ENCODE results near the gene NDUFA5.
A peak's percentile ranks its signal among the peaks of the same experiment; 100 is the strongest.

NDUFA5 gene

GRCh38 chr7:123569352-123570010 is 11.9 kb upstream of the NDUFA5 start:
- no peak for TF ChIP-seq CTCF (IDR thresholded peaks at IDR 0.05; ENCODE audit: low read depth, low read length)
- no peak for DNase-seq (ENCODE audit: low read depth, low spot score)
- in situ Hi-C loops (cut with HindIII; ENCODE audit: low sequenced_read_pairs), result no loop called here
- H3K4me3 ChIP-seq (ENCODE audit: low read depth, low read length), result no peak overlapping the region

- no peak for DNase-seq (ENCODE audit: low read depth, low spot score)
- no peak overlapping the region for H3K4me3 ChIP-seq (ENCODE audit: low read depth, low read length)
- TF ChIP-seq CTCF (IDR thresholded peaks at IDR 0.05; ENCODE audit: low read depth, low read length), result no peak
- in situ Hi-C loops (cut with HindIII; ENCODE audit: low sequenced_read_pairs), result no loop called here
These were observed 4.5 kb upstream of the NDUFA5 start for GRCh38 chr7:123562121-123562520.

GRCh38 chr7:123558289-123558874 is 764 bp upstream of the NDUFA5 start:
- peak overlapping the region; percentile 85 for H3K4me3 ChIP-seq (ENCODE audit: low read depth, low read length)
- in situ Hi-C loops (cut with HindIII; ENCODE audit: low sequenced_read_pairs), result no loop called here
- no peak for DNase-seq (ENCODE audit: low read depth, low spot score)
- no peak for TF ChIP-seq CTCF (IDR thresholded peaks at IDR 0.05; ENCODE audit: low read depth, low read length)

GRCh38 chr7:123557016-123557397 is 611 bp downstream of the NDUFA5 start:
- in situ Hi-C loops (cut with HindIII; ENCODE audit: low sequenced_read_pairs), result no loop called here
- peak overlapping the region; percentile 85 for H3K4me3 ChIP-seq (ENCODE audit: low read depth, low read length)
- DNase-seq (ENCODE audit: low read depth, low spot score), result peak; percentile 14

GRCh38 chr7:123555484-123555883 is 2.1 kb downstream of the NDUFA5 start:
- no peak for DNase-seq (ENCODE audit: low read depth, low spot score)
- no peak overlapping the region for H3K4me3 ChIP-seq (ENCODE audit: low read depth, low read length)
- no peak for TF ChIP-seq CTCF (IDR thresholded peaks at IDR 0.05; ENCODE audit: low read depth, low read length)
- in situ Hi-C loops (cut with HindIII; ENCODE audit: low sequenced_read_pairs), result no loop called here

More at GRCh38 chr7:123557016-123557397, 611 bp downstream of the NDUFA5 start:
- TF ChIP-seq CTCF (IDR thresholded peaks at IDR 0.05; ENCODE audit: low read depth, low read length), result no peak

- in situ Hi-C loops (cut with HindIII; ENCODE audit: low sequenced_read_pairs), result no loop called here
- DNase-seq (ENCODE audit: low read depth, low spot score), result no peak
- H3K4me3 ChIP-seq (ENCODE audit: low read depth, low read length), result no peak overlapping the region
- no peak for TF ChIP-seq CTCF (IDR thresholded peaks at IDR 0.05; ENCODE audit: low read depth, low read length)
These were observed 4.5 kb downstream of the NDUFA5 start for GRCh38 chr7:123553159-123553558.
